Suppressor macrophage (primary cell): ENCODE results near the gene IQGAP1.

Source experiments
- DNase-seq, 4 experiments: peaks; one replicate each; pipeline ENCODE4 v3.0.0-alpha.2; 2020 to 2022
- total RNA-seq, 17 experiments: gene quantifications; one replicate each; lab custom pipeline; 2026; ENCODE audit warnings: mixed read lengths in 6 of 17, inconsistent platforms in 3 of 17; lab: John Stamatoyannopoulos, UW

IQGAP1 gene
- 840 to 1,915 (median 1,438) reads per million in 17 experiments for total RNA-seq

GRCh38 chr15:90387534-90388461 is at the start of gene IQGAP1:
IQGAP1 (plus strand) TSS chr15:90388242; CDS start chr15:90388342, 100 bp downstream.
- DNase-seq: peak; percentile 97 to 99 (median 98)

- DNase-seq: peak in 1 of 4 experiments; percentile 48
These were observed 49.5 kb upstream of the IQGAP1 start for GRCh38 chr15:90338532-90338931.

GRCh38 chr15:90340345-90340744 is 47.7 kb upstream of the IQGAP1 start:
- no peak for DNase-seq

- DNase-seq: peak in 3 of 4 experiments; percentile 23 to 40 (median 29)
These were observed 44.7 kb upstream of the IQGAP1 start for GRCh38 chr15:90343302-90343790.

GRCh38 chr15:90344662-90345061 is 43.4 kb upstream of the IQGAP1 start:
- DNase-seq: peak; percentile 54 to 80 (median 65)

GRCh38 chr15:90345857-90346256 is 42.2 kb upstream of the IQGAP1 start:
- peak; percentile 71 to 85 (median 80) for DNase-seq

GRCh38 chr15:90347431-90348065 is 40.5 kb upstream of the IQGAP1 start:
- DNase-seq: peak; percentile 36 to 69 (median 50)

- DNase-seq: no peak
These were observed 39.6 kb upstream of the IQGAP1 start for GRCh38 chr15:90348456-90348855.

- DNase-seq: no peak
These were observed 39.0 kb upstream of the IQGAP1 start for GRCh38 chr15:90349072-90349471.

GRCh38 chr15:90349821-90350220 is 38.2 kb upstream of the IQGAP1 start:
- DNase-seq: no peak

GRCh38 chr15:90351479-90352106 is 36.4 kb upstream of the IQGAP1 start:
- DNase-seq: no peak

- DNase-seq: peak; percentile 95 to 97 (median 97)
These were observed 35.7 kb upstream of the IQGAP1 start, which contains the start of gene ZNF774 for GRCh38 chr15:90352107-90352893. ZNF774 (plus strand) TSS chr15:90352284; CDS start chr15:90354661, 2,377 bp downstream.

- no peak for DNase-seq
These were observed 33.1 kb upstream of the IQGAP1 start for GRCh38 chr15:90354986-90355385.

GRCh38 chr15:90358124-90359033 is 29.7 kb upstream of the IQGAP1 start:
- peak; percentile 44 to 69 (median 58) for DNase-seq

- no peak for DNase-seq
These were observed 27.3 kb upstream of the IQGAP1 start for GRCh38 chr15:90360746-90361145.

GRCh38 chr15:90362936-90363212 is 25.2 kb upstream of the IQGAP1 start:
- DNase-seq: peak; percentile 52 to 68 (median 62)

- DNase-seq: no peak
These were observed 23.8 kb upstream of the IQGAP1 start for GRCh38 chr15:90364251-90364650.

- DNase-seq: no peak
These were observed 22.5 kb upstream of the IQGAP1 start for GRCh38 chr15:90365414-90366055.

GRCh38 chr15:90367576-90367975 is 20.5 kb upstream of the IQGAP1 start:
- peak; percentile 70 to 93 (median 82) for DNase-seq

GRCh38 chr15:90375071-90375470 is 13.0 kb upstream of the IQGAP1 start:
- DNase-seq: no peak
